Spleen (tissue), 11 donors: ENCODE measurements around the gene DCAF6. TPM values are rescaled to one million over a fixed set of nuclear protein-coding genes. Genes with fewer than 3 reads are reported as not detected.

Source experiments
- DNase-seq: peaks from one replicate; pipeline ENCODE4 v3.0.0-alpha.2; 2020
- H3K27ac ChIP-seq, 8 donors: fragments of 200-600 bp; sonication (generic) in 7 of 8; 1 replicate in 4 of 8; 2 replicates in 4 of 8; pipeline versions ENCODE4 v1.5.0 to v1.8.0; 2016 to 2021; ENCODE audit warnings: inconsistent platforms in 4 of 8, mild to moderate bottlenecking in 4 of 8, moderate library complexity in 1 of 8
- H3K27me3 ChIP-seq, 7 donors: fragments of 200-600 bp; sonication (generic) in 6 of 7; replicated peaks in 1 of 7; 1 replicate in 4 of 7; 2 replicates in 3 of 7; pipeline versions ENCODE4 v1.5.0 to v1.8.0; 2016 to 2021; ENCODE audit warnings: inconsistent platforms in 3 of 7, mild to moderate bottlenecking in 1 of 7
- H3K36me3 ChIP-seq, 6 donors: fragments of 200-600 bp; sonication (generic) in 5 of 6; 1 replicate in 4 of 6; 2 replicates in 2 of 6; pipeline versions ENCODE4 v1.5.0 to v1.8.0; 2016 to 2021; ENCODE audit warnings: inconsistent platforms in 2 of 6
- H3K4me1 ChIP-seq, 6 donors: fragments of 200-600 bp; sonication (generic) in 5 of 6; 1 replicate in 3 of 6; 2 replicates in 3 of 6; pipeline versions ENCODE4 v1.5.0 to v1.8.0; 2016 to 2021; ENCODE audit warnings: inconsistent platforms in 3 of 6
- H3K4me3 ChIP-seq, 8 donors: fragments of 200-600 bp; sonication (generic) in 7 of 8; 1 replicate in 4 of 8; 2 replicates in 4 of 8; pipeline versions ENCODE4 v1.5.0 to v1.8.0; 2016 to 2021; ENCODE audit warnings: inconsistent platforms in 4 of 8, mild to moderate bottlenecking in 4 of 8, moderate library complexity in 2 of 8
- H3K9me3 ChIP-seq, 8 donors: fragments of 200-600 bp; sonication (generic) in 7 of 8; 1 replicate in 4 of 8; 2 replicates in 4 of 8; pipeline versions ENCODE4 v1.5.0 to v1.8.0; 2016 to 2021; ENCODE audit warnings: inconsistent platforms in 4 of 8
- CTCF ChIP-seq, 11 experiments: fragments of 200-600 bp in 7 of 11; fragments of 450-650 bp in 4 of 11; sonication (generic) in 4 of 11; IDR thresholded peaks in 8 of 11; conservative IDR thresholded peaks in 3 of 11; 1 replicate in 7 of 11; 2 replicates in 4 of 11; pipeline versions ENCODE4 v1.4.0 to v1.8.0; 2016 to 2021; ENCODE audit warnings: antibody characterized with exemption in 11 of 11, inconsistent platforms in 4 of 11, mild to moderate bottlenecking in 1 of 11
- POLR2A ChIP-seq, 3 donors: fragments of 450-650 bp; IDR thresholded peaks; one replicate each; pipeline ENCODE4 v1.5.1; 2017; ENCODE audit warnings: antibody characterized with exemption in 3 of 3, mild to moderate bottlenecking in 1 of 3
- POLR2AphosphoS5 ChIP-seq, 3 donors: sonication (generic); formaldehyde crosslinking; IDR thresholded peaks; one replicate each; pipeline ENCODE4 v1.5.1; 2017; ENCODE audit warnings: antibody characterized with exemption in 3 of 3
- WGBS, 5 donors: extraction: QIAGEN DNeasy Blood & Tissue Kit in 3 of 5; methylation state at CpG; one replicate each; pipeline versions ENCODE4 v1.1.5 to v1.1.7; 2013 to 2018; 5-methylcytosine and 5-hydroxymethylcytosine counted together
- intact Hi-C: fragments of 100-400 bp; cut with DNase I; formaldehyde crosslinking; loops from one replicate; pipeline ENCODE4 v1.15.0; 2023; ENCODE audit warnings: low total_unique reads
- polyA plus RNA-seq, 3 donors: library from polyadenylated mRNA; stranded (reverse); fragments of 200-250 nt; gene quantifications; one replicate each; pipeline ENCODE4 v1.2.1, GENCODE V29; 2013
- total RNA-seq, 7 donors: library from RNA; depleted of rRNA in 3 of 7; stranded (reverse); fragments of >200 nt in 3 of 7; fragmentation: NEBNext Ultra II Directional in 4 of 7; extraction: Animal tissue kit (Norgen Biotek cat#: 25700) in 4 of 7; gene quantifications; one replicate each; pipeline versions ENCODE4 v1.1.0 to v1.2.1, GENCODE V29; 2016 to 2021
- donor health status: healthy with polysubstance abuse.
- donor health status: DM: no; HTN: no; CAD: no; lungs with moderate emphysema.
- donor health status: DM: no; HTN: no; CAD: no.
- donor health status: Bipolar disorder and iron deficiency.
- donor health status: healthy.
- donor health status: DM: no; HTN: no; CAD: no.
- donor health status: DM: yes; HTN: yes; CAD: no.

The DCAF6 gene
- total and polyA plus RNA-seq, 10 donors: 19.2 to 76.6 (median 43.6) TPM

GRCh38 chr1:168092566-168093355, 156.3 kb downstream of the DCAF6 start:
- peak in 1 of 11 experiments; percentile 14 for TF ChIP-seq CTCF (IDR thresholded peaks at IDR 0.05 in 8 of 11, conservative IDR thresholded peaks at IDR 0.05 in 3 of 11)
- no peak for TF ChIP-seq POLR2A (IDR thresholded peaks at IDR 0.05)
- Histone ChIP-seq H3K9me3 (no peaks in the 10 kb centered on the region), H3K27me3 (no peaks in the 10 kb centered on the region), H3K36me3 (no peaks in the 10 kb centered on the region), H3K27ac (no peak overlapping the region), H3K4me1 (no peaks in the 10 kb centered on the region), H3K4me3 (no peak overlapping the region)
- 76 to 88% (median 87%) methylated on average over 11 to 16 of the region's 16 CpGs for WGBS, 5 donors
- no peak for DNase-seq
- intact Hi-C loops: no loop called here

- Histone ChIP-seq H3K4me1 (no peaks in the 10 kb centered on the region), H3K36me3 (no peaks in the 10 kb centered on the region), H3K4me3 (no peak overlapping the region), H3K27ac (no peak overlapping the region), H3K27me3 (no peaks in the 10 kb centered on the region), H3K9me3 (no peaks in the 10 kb centered on the region)
- intact Hi-C loops: no loop called here
- no peak for DNase-seq
- no peak for TF ChIP-seq POLR2AphosphoS5 (IDR thresholded peaks at IDR 0.05)
- no peak for TF ChIP-seq POLR2A (IDR thresholded peaks at IDR 0.05)
- TF ChIP-seq CTCF (IDR thresholded peaks at IDR 0.05 in 8 of 11, conservative IDR thresholded peaks at IDR 0.05 in 3 of 11): no peak
- WGBS, 5 donors: 81 to 97% (median 95%) methylated on average over 3 to 4 of the region's 4 CpGs
These were observed 157.1 kb downstream of the DCAF6 start for GRCh38 chr1:168093616-168094015.

- no peak for DNase-seq
- H3K36me3 ChIP-seq: no peaks in the 10 kb centered on the region
- intact Hi-C loops: no loop called here
- 92 to 98% (median 95%) methylated on average over 6 of the region's 6 CpGs for WGBS, 5 donors
- no peak overlapping the region for H3K27ac ChIP-seq
- no peak for TF ChIP-seq POLR2A (IDR thresholded peaks at IDR 0.05)
- TF ChIP-seq CTCF (IDR thresholded peaks at IDR 0.05 in 8 of 11, conservative IDR thresholded peaks at IDR 0.05 in 3 of 11): no peak
- TF ChIP-seq POLR2AphosphoS5 (IDR thresholded peaks at IDR 0.05): no peak
- H3K27me3 ChIP-seq: no peaks in the 10 kb centered on the region
- no peak overlapping the region for H3K4me3 ChIP-seq
- H3K9me3 ChIP-seq: no peaks in the 10 kb centered on the region
- no peaks in the 10 kb centered on the region for H3K4me1 ChIP-seq
These were observed 159.0 kb downstream of the DCAF6 start for GRCh38 chr1:168095476-168095875.

GRCh38 chr1:168096296-168097165, 160.0 kb downstream of the DCAF6 start:
- intact Hi-C loops: no loop called here
- Histone ChIP-seq H3K4me3 (no peak overlapping the region), H3K4me1 (no peaks in the 10 kb centered on the region), H3K27ac (no peak overlapping the region), H3K27me3 (no peaks in the 10 kb centered on the region), H3K36me3 (no peaks in the 10 kb centered on the region), H3K9me3 (no peaks in the 10 kb centered on the region)
- 88 to 93% (median 90%) methylated on average over 26 to 27 of the region's 27 CpGs for WGBS, 5 donors
- peak in 1 of 3 donors; percentile 41 for TF ChIP-seq POLR2AphosphoS5 (IDR thresholded peaks at IDR 0.05)
- TF ChIP-seq POLR2A (IDR thresholded peaks at IDR 0.05): no peak
- DNase-seq: no peak
